Osteocyte (in vitro differentiated cells): Measurements from ENCODE around the gene WEE2. TPM values are rescaled to one million over a fixed set of nuclear protein-coding genes. Genes with fewer than 3 reads are reported as not detected.
A peak's percentile ranks its signal among the peaks of the same experiment; 100 is the strongest.

Experiments used
- DNase-seq: peaks from one replicate; pipeline ENCODE4 v3.0.0; 2021; ENCODE audit warnings: mixed read lengths; ENCODE audit not compliant: unreplicated experiment; ENCODE audit errors: extremely low spot score
- H3K27ac Mint-ChIP-seq: one replicate; pipeline ENCODE4 v1.8.0; 2021; ENCODE audit warnings: mild to moderate bottlenecking, mixed read lengths; ENCODE audit not compliant: unreplicated experiment
- H3K27me3 Mint-ChIP-seq: one replicate; pipeline ENCODE4 v1.8.0; 2021; ENCODE audit warnings: mixed read lengths; ENCODE audit not compliant: unreplicated experiment
- H3K36me3 Mint-ChIP-seq: one replicate; pipeline ENCODE4 v1.8.0; 2021; ENCODE audit warnings: mixed read lengths; ENCODE audit not compliant: unreplicated experiment
- H3K4me1 Mint-ChIP-seq: one replicate; pipeline ENCODE4 v1.8.0; 2021; ENCODE audit warnings: mixed read lengths; ENCODE audit not compliant: unreplicated experiment
- H3K4me3 Mint-ChIP-seq: one replicate; pipeline ENCODE4 v1.8.0; 2021; ENCODE audit warnings: mild to moderate bottlenecking, moderate library complexity, mixed read lengths; ENCODE audit not compliant: unreplicated experiment
- H3K9me3 Mint-ChIP-seq: one replicate; pipeline ENCODE4 v1.8.0; 2021; ENCODE audit warnings: mixed read lengths; ENCODE audit not compliant: unreplicated experiment
- CTCF ChIP-seq: fragments of 200-600 bp; sonication (generic); IDR thresholded peaks from 2 replicates; pipeline ENCODE4 v1.5.0; 2021; ENCODE audit warnings: antibody characterized with exemption, mild to moderate bottlenecking, moderate library complexity
- total RNA-seq: library from RNA; stranded (reverse); gene quantifications from 2 replicates; pipeline ENCODE4 v1.2.1, GENCODE V29; 2021

The WEE2 gene
- total RNA-seq, 1 donor from 2014 or later = not detected

GRCh38 chr7:141697211-141697871, 10.8 kb upstream of the WEE2 start:
- no peak for DNase-seq
- peaks cover 35% of the 10 kb centered on the region for H3K4me1 Mint-ChIP-seq
- H3K27ac Mint-ChIP-seq = no peak overlapping the region
- no peaks in the 10 kb centered on the region for H3K36me3 Mint-ChIP-seq
- no peak for TF ChIP-seq CTCF
- no peaks in the 10 kb centered on the region for H3K9me3 Mint-ChIP-seq
- no peaks in the 10 kb centered on the region for H3K27me3 Mint-ChIP-seq
- H3K4me3 Mint-ChIP-seq = no peak overlapping the region

- Mint-ChIP-seq H3K4me3 (no peak overlapping the region), H3K4me1 (peaks cover 40% of the 10 kb centered on the region), H3K27me3 (no peaks in the 10 kb centered on the region)
Measured at GRCh38 chr7:141698247-141699015, 9.7 kb upstream of the WEE2 start.

GRCh38 chr7:141699860-141700259, 8.3 kb upstream of the WEE2 start:
- Mint-ChIP-seq H3K27me3 (no peaks in the 10 kb centered on the region), H3K27ac (peak overlapping the region; percentile 53), H3K4me1 (peaks cover 44% of the 10 kb centered on the region), H3K9me3 (no peaks in the 10 kb centered on the region), H3K36me3 (no peaks in the 10 kb centered on the region), H3K4me3 (peak overlapping the region; percentile 73)
- no peak for DNase-seq
- no peak for TF ChIP-seq CTCF

More at GRCh38 chr7:141698247-141699015, 9.7 kb upstream of the WEE2 start:
- Mint-ChIP-seq H3K36me3 (no peaks in the 10 kb centered on the region), H3K27ac (no peak overlapping the region), H3K9me3 (no peaks in the 10 kb centered on the region)
- no peak for TF ChIP-seq CTCF
- DNase-seq = no peak

- H3K4me3 Mint-ChIP-seq = peak overlapping the region; percentile 73
- H3K36me3 Mint-ChIP-seq = no peaks in the 10 kb centered on the region
- no peaks in the 10 kb centered on the region for H3K9me3 Mint-ChIP-seq
- H3K27me3 Mint-ChIP-seq = no peaks in the 10 kb centered on the region
- peaks cover 49% of the 10 kb centered on the region for H3K4me1 Mint-ChIP-seq
- no peak for TF ChIP-seq CTCF
- peak overlapping the region; percentile 53 for H3K27ac Mint-ChIP-seq
- DNase-seq = no peak
Measured at GRCh38 chr7:141700296-141700847, 7.8 kb upstream of the WEE2 start.

- H3K4me3 Mint-ChIP-seq = peak overlapping the region; percentile 73
- peaks cover 52% of the 10 kb centered on the region for H3K4me1 Mint-ChIP-seq
- peak overlapping the region; percentile 53 for H3K27ac Mint-ChIP-seq
- H3K27me3 Mint-ChIP-seq = no peaks in the 10 kb centered on the region
- no peaks in the 10 kb centered on the region for H3K9me3 Mint-ChIP-seq
- no peaks in the 10 kb centered on the region for H3K36me3 Mint-ChIP-seq
- TF ChIP-seq CTCF = no peak
- DNase-seq = no peak
Measured at GRCh38 chr7:141700848-141701371, 7.2 kb upstream of the WEE2 start.
